H1 (cell line): Measurements from ENCODE around the gene FAM227B. TPM values are rescaled to one million over a fixed set of nuclear protein-coding genes. Genes with fewer than 3 reads are reported as not detected.

Source experiments
- CTCF ChIA-PET: fragments of 300-600 bp; sonication (Branson Sonifier 250); formaldehyde crosslinking; loops from one replicate; lab custom pipeline; 2021; ENCODE audit not compliant: partially characterized antibody; lab: Charles Lee
- POLR2A ChIA-PET: fragments of 300-600 bp; sonication (Branson Sonifier 250); formaldehyde crosslinking; loops from one replicate; lab custom pipeline; 2021; ENCODE audit warnings: inconsistent platforms; ENCODE audit not compliant: partially characterized antibody; lab: Charles Lee
- DNase-seq, 2 experiments: peaks; one replicate each; pipeline versions ENCODE4 v3.0.0 to v3.0.0-alpha.2; 2010 to 2022; ENCODE audit warnings: low spot score in 2 of 2, low read depth in 1 of 2, mixed read lengths in 1 of 2
- FAIRE-seq: peaks from 2 replicates; lab custom pipeline; 2011; peaks lifted over from hg19 to GRCh38; lab: Jason Lieb, UNC
- H2AFZ ChIP-seq: 2 replicates; pipeline ENCODE4 v1.8.1; 2012; ENCODE audit warnings: low read length, inconsistent platforms
- H2AK5ac ChIP-seq: 2 replicates; pipeline ENCODE4 v1.6.1; 2013; ENCODE audit warnings: low read depth, low read length
- H2BK120ac ChIP-seq: replicated peaks from 2 replicates; pipeline ENCODE3; 2013; ENCODE audit warnings: low read depth, low read length, inconsistent platforms
- H2BK12ac ChIP-seq: 2 replicates; pipeline ENCODE4 v1.6.1; 2013; ENCODE audit warnings: low read depth, low read length
- H2BK15ac ChIP-seq: 2 replicates; pipeline ENCODE4 v1.6.1; 2013; ENCODE audit warnings: low read length
- H2BK20ac ChIP-seq: 2 replicates; pipeline ENCODE4 v1.6.1; 2013; ENCODE audit warnings: low read length
- H2BK5ac ChIP-seq: 2 replicates; pipeline ENCODE4 v1.6.1; 2013; ENCODE audit warnings: low read depth, low read length
- H3K14ac ChIP-seq: 2 replicates; pipeline ENCODE4 v1.6.1; 2013; ENCODE audit warnings: inconsistent platforms; ENCODE audit not compliant: insufficient read length
- H3K18ac ChIP-seq: 2 replicates; pipeline ENCODE4 v1.6.1; 2013; ENCODE audit warnings: low read length; ENCODE audit errors: extremely low read depth
- H3K23ac ChIP-seq: 2 replicates; pipeline ENCODE4 v1.6.1; 2013; ENCODE audit warnings: inconsistent platforms; ENCODE audit not compliant: insufficient read length
- H3K23me2 ChIP-seq: 2 replicates; pipeline ENCODE4 v1.6.1; 2013; ENCODE audit warnings: low read depth, low read length
- H3K27ac ChIP-seq: 2 replicates; pipeline ENCODE4 v1.6.1; 2011; ENCODE audit warnings: low read depth, low read length, inconsistent platforms
- H3K27me3 ChIP-seq, 4 experiments: replicated peaks in 1 of 4; 1 replicate in 1 of 4; 2 replicates in 3 of 4; pipeline versions ENCODE4 v1.6.1 to v1.8.1; 2011 to 2013; ENCODE audit warnings: low read length in 3 of 4, mild to moderate bottlenecking in 3 of 4, inconsistent platforms in 2 of 4, mixed read lengths in 2 of 4, moderate library complexity in 1 of 4; ENCODE audit not compliant: control insufficient read depth in 3 of 4, insufficient read depth in 3 of 4; ENCODE audit errors: extremely low read depth in 1 of 4
- H3K36me3 ChIP-seq, 4 experiments: 2 replicates each; pipeline versions ENCODE4 v1.6.1 to v1.8.1; 2011 to 2013; ENCODE audit warnings: mild to moderate bottlenecking in 4 of 4, low read length in 3 of 4, moderate library complexity in 2 of 4, control low read depth in 1 of 4, inconsistent platforms in 1 of 4; ENCODE audit not compliant: insufficient read depth in 4 of 4, control insufficient read depth in 2 of 4
- H3K4ac ChIP-seq: replicated peaks from 2 replicates; pipeline ENCODE3; 2013; ENCODE audit warnings: low read length, low read depth, mixed read lengths, inconsistent platforms; ENCODE audit not compliant: insufficient read length
- H3K4me1 ChIP-seq, 4 experiments: replicated peaks in 1 of 4; 1 replicate in 1 of 4; 2 replicates in 3 of 4; pipeline versions ENCODE4 v1.6.1 to v1.8.1; 2011 to 2013; ENCODE audit warnings: low read length in 3 of 4, inconsistent platforms in 2 of 4, mixed read lengths in 1 of 4; ENCODE audit not compliant: insufficient read depth in 4 of 4, control insufficient read depth in 3 of 4
- H3K4me2 ChIP-seq, 2 experiments: 2 replicates each; pipeline versions ENCODE4 v1.6.1 to v1.8.1; 2011 to 2013; ENCODE audit warnings: low read depth in 2 of 2, low read length in 2 of 2, control low read depth in 1 of 2, inconsistent platforms in 1 of 2, mild to moderate bottlenecking in 1 of 2; ENCODE audit not compliant: insufficient read depth in 1 of 2
- H3K4me3 ChIP-seq, 4 experiments: fragments of 200-600, 300-600 bp in 1 of 4; sonication (generic), shearing (Covaris generic), sonication (Bioruptor Twin) in 1 of 4; 2 replicates each; pipeline versions ENCODE4 v1.5.1 to v1.8.1; 2011 to 2016; ENCODE audit warnings: low read length in 4 of 4, low read depth in 3 of 4, control low read depth in 2 of 4, inconsistent platforms in 2 of 4, mild to moderate bottlenecking in 2 of 4, mixed read lengths in 1 of 4, moderate library complexity in 1 of 4; ENCODE audit not compliant: insufficient read depth in 2 of 4; ENCODE audit errors: extremely low read depth in 1 of 4
- H3K56ac ChIP-seq: replicated peaks from 2 replicates; pipeline ENCODE3; 2013; ENCODE audit warnings: low read depth, mild to moderate bottlenecking, mixed read lengths, low read length, inconsistent platforms; ENCODE audit not compliant: insufficient read length
- H3K79me1 ChIP-seq: 2 replicates; pipeline ENCODE4 v1.6.1; 2013; ENCODE audit warnings: low read depth, low read length, control low read depth
- H3K79me2 ChIP-seq, 2 experiments: 2 replicates each; pipeline versions ENCODE4 v1.6.1 to v1.8.1; 2012 to 2013; ENCODE audit warnings: low read length in 2 of 2, mild to moderate bottlenecking in 2 of 2, inconsistent platforms in 1 of 2; ENCODE audit not compliant: insufficient read depth in 2 of 2, control insufficient read depth in 1 of 2
- H3K9ac ChIP-seq, 4 experiments: replicated peaks in 1 of 4; 1 replicate in 1 of 4; 2 replicates in 3 of 4; pipeline versions ENCODE4 v1.6.1 to v1.8.1; 2011 to 2013; ENCODE audit warnings: low read depth in 3 of 4, low read length in 3 of 4, control low read depth in 2 of 4, mild to moderate bottlenecking in 2 of 4, moderate library complexity in 2 of 4, inconsistent platforms in 1 of 4; ENCODE audit errors: extremely low read depth in 1 of 4
- H3K9me3 ChIP-seq, 2 experiments: 2 replicates each; pipeline versions ENCODE4 v1.6.1 to v1.8.1; 2012 to 2013; ENCODE audit warnings: mild to moderate bottlenecking in 2 of 2, moderate library complexity in 2 of 2, control low read depth in 1 of 2, inconsistent platforms in 1 of 2, low read depth in 1 of 2, low read length in 1 of 2, mixed read lengths in 1 of 2; ENCODE audit not compliant: insufficient read depth in 2 of 2
- H4K20me1 ChIP-seq, 2 experiments: replicated peaks in 1 of 2; 2 replicates each; pipeline versions ENCODE3 to v1.8.1; 2011 to 2013; ENCODE audit warnings: inconsistent platforms in 2 of 2, low read length in 2 of 2, mild to moderate bottlenecking in 1 of 2; ENCODE audit not compliant: insufficient read depth in 2 of 2, control insufficient read depth in 1 of 2
- H4K5ac ChIP-seq: 2 replicates; pipeline ENCODE4 v1.6.1; 2013; ENCODE audit warnings: low read length, low read depth, mixed read lengths, inconsistent platforms; ENCODE audit not compliant: insufficient read length
- H4K8ac ChIP-seq: 2 replicates; pipeline ENCODE4 v1.8.0; 2013; ENCODE audit warnings: mild to moderate bottlenecking, moderate library complexity, low read length, inconsistent platforms; ENCODE audit not compliant: insufficient read depth; ENCODE audit errors: extremely low read depth
- H4K91ac ChIP-seq: replicated peaks from 2 replicates; pipeline ENCODE3; 2013; ENCODE audit warnings: low read length, mixed read lengths, inconsistent platforms; ENCODE audit not compliant: insufficient read length
- ASH2L ChIP-seq: fragments of 200-600, 300-600 bp; sonication (generic); IDR thresholded peaks from one replicate; pipeline ENCODE4 v1.7.1; 2017; ENCODE audit warnings: low read length
- CHD1 ChIP-seq: IDR thresholded peaks from 2 replicates; pipeline ENCODE4 v1.6.1; 2012; ENCODE audit warnings: low read depth, low read length, improper control_type of control experiment
- CTBP2 ChIP-seq: IDR thresholded peaks from 2 replicates; pipeline ENCODE4 v1.7.0; 2011; ENCODE audit warnings: borderline replicate concordance, mild to moderate bottlenecking, moderate library complexity, mixed read lengths, low read length; ENCODE audit not compliant: insufficient read depth, insufficient read length
- KDM1A ChIP-seq: fragments of 200-600, 300-600 bp; sonication (generic); IDR thresholded peaks from 2 replicates; pipeline ENCODE4 v1.7.1; 2016; ENCODE audit warnings: mild to moderate bottlenecking, low read length, borderline replicate concordance
- MAFK ChIP-seq: IDR thresholded peaks from 2 replicates; pipeline ENCODE4 v1.6.1; 2012; ENCODE audit warnings: low read depth, mild to moderate bottlenecking, improper control_type of control experiment, low read length
- POLR2AphosphoS5 ChIP-seq: IDR thresholded peaks from 2 replicates; pipeline ENCODE4 v1.6.1; 2011; ENCODE audit warnings: low read depth, low read length
- RNF2 ChIP-seq: fragments of 200-900, 300-1000 bp; sonication (generic); IDR thresholded peaks from 2 replicates; pipeline ENCODE4 v1.7.1; 2016; ENCODE audit warnings: borderline replicate concordance, low read depth, mild to moderate bottlenecking, antibody characterized with exemption, low read length; ENCODE audit not compliant: poor library complexity, severe bottlenecking; ENCODE audit errors: missing control alignments
- SAP30 ChIP-seq: fragments of 300-600 bp; sonication (generic); IDR thresholded peaks from 2 replicates; pipeline ENCODE4 v1.7.1; 2012; ENCODE audit warnings: low read length, moderate library complexity, mild to moderate bottlenecking, inconsistent platforms; ENCODE audit not compliant: insufficient read depth, insufficient replicate concordance
- TAF1 ChIP-seq: IDR thresholded peaks from 2 replicates; pipeline ENCODE4 v1.6.1; 2011; ENCODE audit warnings: mild to moderate bottlenecking, low read depth, low read length
- TBP ChIP-seq: IDR thresholded peaks from 2 replicates; pipeline ENCODE4 v1.6.1; 2011; ENCODE audit warnings: low read depth, low read length, improper control_type of control experiment
- ZNF274 ChIP-seq: IDR thresholded peaks from 2 replicates; pipeline ENCODE4 v1.7.0; 2012; ENCODE audit warnings: low read length, borderline replicate concordance; ENCODE audit errors: extremely low read depth
- polyA plus RNA-seq, 7 experiments: library from polyadenylated mRNA; depleted of rRNA in 3 of 7; stranded (reverse) in 5 of 7; unstranded in 2 of 7; fragments of >200 nt in 5 of 7; fragments of 200-250 nt in 2 of 7; gene quantifications; 1 replicate in 5 of 7; 2 replicates in 1 of 7; 4 replicates in 1 of 7; pipeline versions ENCODE4 v1.2.1 to v1.2.3, GENCODE V29; 2011 to 2013; ENCODE audit warnings: missing spikeins in 2 of 7, mixed read lengths in 2 of 7
- total RNA-seq: library from RNA; stranded (reverse); fragmentation: NEBNext Ultra II Directional; extraction: Animal tissue kit (Norgen Biotek cat#: 25700); gene quantifications from 2 replicates; pipeline ENCODE4 v1.2.1, GENCODE V29; 2021
- TF ChIP-seq, protein P1 (sequence below): IDR thresholded peaks from 2 replicates; pipeline ENCODE4 v1.6.1; 2011; ENCODE audit warnings: low read depth, mild to moderate bottlenecking, low read length; ENCODE audit not compliant: insufficient read depth

FAM227B gene
- total and polyA plus RNA-seq, 2 of the 8 experiments (the other 6 are each of a cell fraction or from before 2014, with no cell fraction given): 4.0 to 6.5 TPM

- H2AK5ac ChIP-seq: no peak overlapping the region
- no peak overlapping the region for H4K8ac ChIP-seq
- FAIRE-seq: no peak
- DNase-seq: no peak
- no peaks in the 10 kb centered on the region for H3K79me1 ChIP-seq
- H3K23ac ChIP-seq: no peak overlapping the region
- H2BK20ac ChIP-seq: no peak overlapping the region
- CTCF ChIA-PET: interaction anchor here (0.6 kb wide), 1 partner anchor 91 kb away, joined by 4 read pairs; no protein-coding TSS in a partner anchor
- no peak overlapping the region for H2BK120ac ChIP-seq
- no peaks in the 10 kb centered on the region; a peak in 1 of 4 replicates for H3K79me2 ChIP-seq
- H3K27ac ChIP-seq: no peak overlapping the region
- no peak overlapping the region for H3K4me2 ChIP-seq
- H3K9me3 ChIP-seq: no peaks in the 10 kb centered on the region
- H3K4me1 ChIP-seq: peaks cover 0 to 13% (median 8%) of the 10 kb centered on the region in 4 experiments; a peak in 4 of 7 replicates
- H4K5ac ChIP-seq: no peak overlapping the region
- H3K23me2 ChIP-seq: no peaks in the 10 kb centered on the region; the same call in 1 of the 2 replicates
- POLR2A ChIA-PET: no interaction called here
- no peak overlapping the region for H2BK5ac ChIP-seq
- no peak overlapping the region for H3K56ac ChIP-seq
- no peak overlapping the region for H3K4me3 ChIP-seq
- no peak overlapping the region for H3K9ac ChIP-seq
- no peaks in the 10 kb centered on the region for H4K20me1 ChIP-seq
- H2BK15ac ChIP-seq: no peak overlapping the region
- no peaks in the 10 kb centered on the region for H3K36me3 ChIP-seq
- no peak overlapping the region for H3K18ac ChIP-seq
- H4K91ac ChIP-seq: no peak overlapping the region
- no peak overlapping the region for H3K14ac ChIP-seq
- H3K4ac ChIP-seq: no peak overlapping the region
- H2BK12ac ChIP-seq: no peak overlapping the region
- H2AFZ ChIP-seq: no peak overlapping the region
- no peaks in the 10 kb centered on the region for H3K27me3 ChIP-seq
- TF ChIP-seq MAFK: no peak
- TF ChIP-seq TBP: no peak
- TF ChIP-seq TAF1: no peak
- no peak for TF ChIP-seq POLR2AphosphoS5
- TF ChIP-seq ASH2L: no peak
- no peak for TF ChIP-seq SAP30
- TF ChIP-seq CTBP2: no peak
- TF ChIP-seq RNF2: no peak
- TF ChIP-seq ZNF274: no peak
- no peak for TF ChIP-seq KDM1A
- TF ChIP-seq CHD1: no peak
- TF ChIP-seq, protein P1, sequence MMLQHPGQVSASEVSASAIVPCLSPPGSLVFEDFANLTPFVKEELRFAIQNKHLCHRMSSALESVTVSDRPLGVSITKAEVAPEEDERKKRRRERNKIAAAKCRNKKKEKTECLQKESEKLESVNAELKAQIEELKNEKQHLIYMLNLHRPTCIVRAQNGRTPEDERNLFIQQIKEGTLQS: no peak
Measured at GRCh38 chr15:49331442-49331841, 289.2 kb downstream of the FAM227B start.
